RWPE2 (cell line): ENCODE measurements around the gene DZIP1L.

ENCODE experiments used
- ATAC-seq: fragments of 200-7000 bp; cut with Tn5 transposase; 3 replicates; pipeline ENCODE4 v1.9.1; 2021; ENCODE audit warnings: low read depth
- DNase-seq: peaks from one replicate; pipeline ENCODE4 v3.0.0-alpha.2; 2020; ENCODE audit warnings: low spot score
- H3K27ac ChIP-seq: fragments of 450-650 bp; 2 replicates; pipeline ENCODE4 v1.5.1; 2017; ENCODE audit warnings: mild to moderate bottlenecking; ENCODE audit not compliant: poor library complexity, severe bottlenecking
- H3K27me3 ChIP-seq: fragments of 250-450 bp; sonication (Bioruptor Pico); 2 replicates; pipeline ENCODE4 v1.5.1; 2021; ENCODE audit warnings: mild to moderate bottlenecking, moderate library complexity; ENCODE audit not compliant: insufficient read depth, poor library complexity, severe bottlenecking
- H3K36me3 ChIP-seq: fragments of 250-450 bp; sonication (Bioruptor Pico); 2 replicates; pipeline ENCODE4 v1.5.1; 2020; ENCODE audit warnings: low read depth, mild to moderate bottlenecking, moderate library complexity
- H3K4me1 ChIP-seq: fragments of 250-450 bp; sonication (Bioruptor Pico); 2 replicates; pipeline ENCODE4 v1.5.1; 2021; ENCODE audit warnings: mild to moderate bottlenecking, moderate library complexity; ENCODE audit not compliant: insufficient read depth, poor library complexity, severe bottlenecking
- H3K4me3 ChIP-seq: fragments of 250-450 bp; sonication (Bioruptor Pico); 2 replicates; pipeline ENCODE4 v1.5.1; 2021; ENCODE audit warnings: mild to moderate bottlenecking, moderate library complexity; ENCODE audit not compliant: severe bottlenecking
- H3K9me3 ChIP-seq: fragments of 250-450 bp; sonication (Bioruptor Pico); 2 replicates; pipeline ENCODE4 v1.5.1; 2021; ENCODE audit warnings: mild to moderate bottlenecking, moderate library complexity; ENCODE audit not compliant: severe bottlenecking
- TF ChIP-seq, protein P1 (sequence below): fragments of 450-650 bp; IDR thresholded peaks from one replicate; pipeline ENCODE4 v1.5.1; 2017; ENCODE audit warnings: mild to moderate bottlenecking, moderate library complexity; ENCODE audit not compliant: poor library complexity, severe bottlenecking

The DZIP1L gene

DNA sequence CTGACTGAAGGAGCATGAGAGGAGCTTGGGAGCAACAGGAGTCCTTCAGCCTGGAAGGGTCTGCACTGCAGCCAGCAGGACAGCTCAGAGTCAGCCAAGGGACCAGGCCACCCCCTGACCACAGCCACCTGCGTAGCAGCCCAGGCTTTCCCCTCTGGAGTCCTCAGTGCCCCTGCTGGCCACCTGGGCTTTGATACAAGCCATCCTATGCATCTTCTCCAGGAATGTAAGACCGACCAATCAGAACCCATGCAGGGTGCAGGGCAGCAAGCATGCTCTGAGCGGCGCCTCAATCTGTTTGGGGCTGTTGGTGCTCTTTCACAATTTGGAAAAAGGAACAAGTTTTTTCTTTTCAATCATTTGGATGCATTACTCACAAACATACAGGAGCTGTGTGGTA, 52.0 kb downstream of the DZIP1L start:
- H3K36me3 ChIP-seq = no peaks in the 10 kb centered on the region
- TF ChIP-seq, protein P1, sequence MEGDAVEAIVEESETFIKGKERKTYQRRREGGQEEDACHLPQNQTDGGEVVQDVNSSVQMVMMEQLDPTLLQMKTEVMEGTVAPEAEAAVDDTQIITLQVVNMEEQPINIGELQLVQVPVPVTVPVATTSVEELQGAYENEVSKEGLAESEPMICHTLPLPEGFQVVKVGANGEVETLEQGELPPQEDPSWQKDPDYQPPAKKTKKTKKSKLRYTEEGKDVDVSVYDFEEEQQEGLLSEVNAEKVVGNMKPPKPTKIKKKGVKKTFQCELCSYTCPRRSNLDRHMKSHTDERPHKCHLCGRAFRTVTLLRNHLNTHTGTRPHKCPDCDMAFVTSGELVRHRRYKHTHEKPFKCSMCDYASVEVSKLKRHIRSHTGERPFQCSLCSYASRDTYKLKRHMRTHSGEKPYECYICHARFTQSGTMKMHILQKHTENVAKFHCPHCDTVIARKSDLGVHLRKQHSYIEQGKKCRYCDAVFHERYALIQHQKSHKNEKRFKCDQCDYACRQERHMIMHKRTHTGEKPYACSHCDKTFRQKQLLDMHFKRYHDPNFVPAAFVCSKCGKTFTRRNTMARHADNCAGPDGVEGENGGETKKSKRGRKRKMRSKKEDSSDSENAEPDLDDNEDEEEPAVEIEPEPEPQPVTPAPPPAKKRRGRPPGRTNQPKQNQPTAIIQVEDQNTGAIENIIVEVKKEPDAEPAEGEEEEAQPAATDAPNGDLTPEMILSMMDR = no peak
- H3K9me3 ChIP-seq = no peaks in the 10 kb centered on the region
- H3K27me3 ChIP-seq = no peaks in the 10 kb centered on the region
- DNase-seq (no peak), ATAC-seq (no peak)
- H3K27ac ChIP-seq = no peak overlapping the region
- no peak overlapping the region for H3K4me3 ChIP-seq
- H3K4me1 ChIP-seq = no peaks in the 10 kb centered on the region

DNA sequence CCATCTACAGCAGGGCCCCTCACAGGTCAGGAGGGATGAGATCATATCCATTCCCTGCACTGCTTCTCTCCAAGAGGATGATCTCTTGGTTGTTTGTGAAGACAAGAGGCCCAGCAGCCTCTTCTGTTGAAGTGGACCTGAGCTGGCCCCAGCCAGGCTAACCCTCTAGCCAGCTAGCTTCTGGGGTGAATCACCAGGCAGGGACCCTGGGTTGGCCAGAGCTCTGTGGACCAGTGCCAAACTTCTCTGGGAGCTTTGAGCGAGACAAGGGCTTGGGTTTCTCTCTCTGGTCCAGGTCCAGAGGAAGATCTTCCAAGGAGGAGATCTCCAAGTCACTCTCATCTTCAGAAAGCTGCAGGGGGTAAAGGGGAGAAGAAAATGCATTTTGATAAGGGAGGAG, 52.8 kb downstream of the DZIP1L start:
- Histone ChIP-seq H3K4me3 (no peak overlapping the region), H3K4me1 (no peaks in the 10 kb centered on the region), H3K27me3 (no peaks in the 10 kb centered on the region), H3K27ac (no peak overlapping the region), H3K36me3 (no peaks in the 10 kb centered on the region), H3K9me3 (no peaks in the 10 kb centered on the region)
- DNase-seq (no peak), ATAC-seq (no peak)
- TF ChIP-seq, protein P1 = no peak

DNA sequence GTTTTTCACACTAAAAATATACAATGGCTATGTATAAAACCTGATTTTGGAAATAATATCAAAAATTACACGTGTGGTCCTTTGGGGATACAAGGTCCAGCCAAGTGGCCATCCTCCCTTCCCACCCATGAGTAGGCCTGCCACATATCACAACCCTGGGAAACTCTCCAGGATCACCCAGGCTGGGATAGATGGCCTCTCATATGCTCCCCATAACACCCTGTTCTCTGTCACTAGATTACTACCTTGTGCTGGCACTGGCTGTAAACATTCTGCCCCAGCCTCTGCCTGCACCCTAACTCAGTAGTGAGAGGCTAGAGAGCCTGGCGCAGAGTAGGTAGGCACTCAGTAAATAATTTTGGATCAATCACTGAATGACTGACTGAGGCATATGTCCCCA, 53.4 kb downstream of the DZIP1L start:
- no peak overlapping the region for H3K27ac ChIP-seq
- no peak for ATAC-seq
- no peaks in the 10 kb centered on the region for H3K4me1 ChIP-seq
- H3K36me3 ChIP-seq = no peaks in the 10 kb centered on the region
- no peaks in the 10 kb centered on the region for H3K27me3 ChIP-seq
- TF ChIP-seq, protein P1 = no peak
- DNase-seq = no peak
- no peaks in the 10 kb centered on the region for H3K9me3 ChIP-seq
- H3K4me3 ChIP-seq = no peak overlapping the region

DNA sequence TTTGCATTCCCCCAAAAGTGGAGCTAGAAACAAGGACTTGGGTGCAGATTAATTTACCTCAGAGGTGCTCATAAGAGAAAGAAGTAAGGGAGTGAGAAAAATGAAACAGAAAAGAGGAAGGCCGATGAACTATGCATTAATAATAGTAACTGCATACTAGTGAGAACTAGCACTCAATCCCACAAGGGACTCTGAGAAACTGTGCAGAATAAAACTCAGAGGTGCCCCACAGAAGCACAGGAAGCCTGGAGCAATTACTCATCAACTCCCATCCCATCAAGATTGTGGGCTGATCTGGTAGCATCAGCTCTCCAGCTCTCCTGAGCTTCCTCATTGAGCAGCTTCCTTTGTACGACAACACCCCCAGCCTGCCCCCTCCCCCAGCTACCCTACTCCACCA, 54.6 kb downstream of the DZIP1L start:
- TF ChIP-seq, protein P1 = no peak
- Histone ChIP-seq H3K4me3 (no peak overlapping the region), H3K4me1 (no peaks in the 10 kb centered on the region), H3K36me3 (no peaks in the 10 kb centered on the region), H3K9me3 (no peaks in the 10 kb centered on the region), H3K27me3 (no peaks in the 10 kb centered on the region), H3K27ac (no peak overlapping the region)
- DNase-seq (no peak), ATAC-seq (0 out of 3 replicates have a peak, but pooled peaks have one; percentile 25)

DNA sequence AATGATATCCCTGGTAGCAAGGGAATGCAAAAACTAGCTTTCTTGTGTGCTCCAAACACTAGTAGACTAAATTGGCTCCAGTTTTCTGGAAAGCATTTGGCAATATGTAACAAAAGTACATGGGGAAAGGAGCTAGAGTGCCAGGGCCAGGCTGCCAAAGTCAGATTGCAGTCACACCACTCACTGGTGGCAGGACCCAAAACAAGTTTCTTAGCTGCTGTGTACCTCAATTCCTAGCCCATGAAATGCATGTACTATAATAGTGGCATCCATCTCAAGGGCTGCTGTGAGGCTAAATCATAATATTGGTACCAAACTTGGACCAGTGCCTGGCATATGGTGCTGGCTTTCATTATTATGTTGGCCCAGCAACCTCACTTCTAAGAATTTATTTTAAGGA, 56.1 kb downstream of the DZIP1L start:
- ATAC-seq = no peak
- H3K27ac ChIP-seq = no peak overlapping the region
- H3K4me1 ChIP-seq = no peaks in the 10 kb centered on the region
- H3K36me3 ChIP-seq = no peaks in the 10 kb centered on the region
- H3K27me3 ChIP-seq = no peaks in the 10 kb centered on the region
- no peaks in the 10 kb centered on the region for H3K9me3 ChIP-seq
- no peak overlapping the region for H3K4me3 ChIP-seq
- TF ChIP-seq, protein P1 = no peak
- DNase-seq = no peak
